GM21447 (cell line): ENCODE measurements around the gene NEIL1.
"Not testable (repeated sequence)": the region's sequence is repeated elsewhere in the genome, so short reads cannot be mapped to it uniquely, and the experiment has no call there.

Experiments
- ATAC-seq: cut with Tn5 transposase; IDR thresholded peaks from one replicate; pipeline ENCODE4 v1.9.1; 2021; ENCODE audit not compliant: unreplicated experiment

The NEIL1 gene

GRCh38 chr15:75346796-75347221 lies at the start of gene NEIL1:
Gene NEIL1 (plus strand): TSS chr15:75347039. CDS start chr15:75348906, 1,867 bp downstream.
- ATAC-seq, result no peak

DNA sequence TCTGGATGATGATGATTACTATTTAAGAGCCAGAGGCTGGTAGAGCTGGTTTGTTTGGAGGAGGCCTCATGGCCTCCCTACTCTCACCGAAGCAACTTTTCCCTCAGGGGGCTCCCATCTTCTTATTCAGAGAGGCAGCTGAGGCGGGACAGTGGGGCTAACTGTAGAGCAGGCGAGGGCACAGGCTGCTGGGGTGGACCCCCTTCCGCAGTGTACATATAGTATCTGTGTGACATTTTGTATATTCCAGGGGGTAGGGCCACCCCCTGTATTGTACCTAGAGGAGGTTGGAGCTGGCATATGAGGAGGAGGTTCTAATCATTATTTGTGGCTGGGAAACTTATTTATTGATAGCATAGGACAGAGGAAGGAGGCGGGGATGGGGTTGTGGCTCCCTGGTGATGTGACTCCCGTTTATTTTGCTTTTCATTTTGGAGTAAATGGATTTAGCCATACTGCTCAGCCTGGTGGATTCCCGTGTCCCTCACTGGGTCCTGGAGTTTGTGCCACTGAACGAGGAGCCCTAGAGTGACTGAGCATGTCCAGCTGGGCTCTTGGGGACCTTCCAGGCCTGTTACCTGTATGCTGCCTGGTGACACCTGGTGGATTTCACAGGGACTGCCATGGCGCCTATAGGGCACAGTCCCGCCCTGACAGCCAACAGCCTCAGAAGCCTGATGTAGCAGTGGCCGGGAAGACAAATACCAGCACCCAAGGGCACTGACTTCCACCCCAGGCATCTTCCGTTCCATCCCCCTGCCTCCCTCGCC lies 48.1 kb upstream of the NEIL1 start:
- not testable (repeated sequence) for ATAC-seq

DNA sequence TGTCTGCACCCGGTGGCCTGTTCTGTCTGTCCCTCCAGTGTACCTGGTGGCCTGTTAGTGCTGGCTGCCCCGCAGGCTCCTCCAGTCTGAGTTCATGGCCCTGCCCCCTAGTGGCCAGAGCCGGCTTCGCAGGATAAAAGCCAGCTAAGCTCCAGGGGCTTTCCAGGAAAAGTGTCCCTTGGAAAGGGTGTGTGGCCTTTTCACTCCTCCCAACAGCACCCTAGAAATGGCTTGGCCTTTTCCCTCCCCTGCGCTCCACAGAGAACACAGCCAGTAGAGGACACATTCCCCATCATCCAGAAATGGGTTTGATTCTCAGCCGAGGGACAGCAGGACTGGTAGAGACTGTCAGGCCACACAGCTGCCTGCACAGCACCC lies 47.5 kb upstream of the NEIL1 start:
- not testable (repeated sequence) for ATAC-seq

GRCh38 chr15:75300026-75300425 lies 46.8 kb upstream of the NEIL1 start:
- not testable (repeated sequence) for ATAC-seq

GRCh38 chr15:75302318-75302717 lies 44.5 kb upstream of the NEIL1 start:
- no peak for ATAC-seq

DNA sequence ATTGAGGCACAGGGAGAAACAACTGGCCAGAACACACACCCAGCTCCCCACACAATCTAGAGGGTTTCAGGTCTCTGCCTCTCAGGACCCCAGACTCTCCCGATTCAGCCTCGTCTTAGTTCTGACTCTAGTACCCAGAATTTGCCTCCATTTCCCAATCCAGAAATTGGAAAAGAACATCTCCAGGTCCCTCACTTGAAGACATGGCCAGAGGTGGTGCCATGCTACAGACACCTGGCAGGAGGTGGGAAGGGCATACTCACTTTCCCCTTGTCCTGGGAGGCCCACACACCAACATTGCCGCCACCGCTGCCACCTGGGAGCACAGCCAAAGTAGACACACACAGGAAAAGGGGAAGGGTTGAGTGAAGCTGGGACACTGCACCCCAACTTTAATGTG lies 44.1 kb upstream of the NEIL1 start:
- not testable (repeated sequence) for ATAC-seq

DNA sequence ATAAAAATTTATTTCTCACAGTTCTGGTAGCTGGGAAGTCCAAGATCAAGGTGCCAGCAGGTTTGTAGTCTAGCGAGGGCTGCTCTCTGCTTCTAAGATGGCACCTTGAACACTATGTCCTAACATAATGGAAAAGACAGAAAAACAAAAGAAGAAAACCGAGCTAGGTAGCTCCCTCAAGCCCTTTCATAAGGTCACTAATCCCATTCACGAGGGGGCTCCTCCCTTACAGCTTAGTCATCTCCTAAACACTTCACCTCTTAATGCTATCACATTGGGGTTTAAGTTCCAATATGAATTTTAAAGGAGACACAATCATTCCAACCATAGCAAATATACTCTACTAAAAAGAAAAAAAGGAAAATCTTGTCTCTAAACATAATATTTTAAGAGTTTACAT lies 40.7 kb upstream of the NEIL1 start:
- no peak for ATAC-seq

DNA sequence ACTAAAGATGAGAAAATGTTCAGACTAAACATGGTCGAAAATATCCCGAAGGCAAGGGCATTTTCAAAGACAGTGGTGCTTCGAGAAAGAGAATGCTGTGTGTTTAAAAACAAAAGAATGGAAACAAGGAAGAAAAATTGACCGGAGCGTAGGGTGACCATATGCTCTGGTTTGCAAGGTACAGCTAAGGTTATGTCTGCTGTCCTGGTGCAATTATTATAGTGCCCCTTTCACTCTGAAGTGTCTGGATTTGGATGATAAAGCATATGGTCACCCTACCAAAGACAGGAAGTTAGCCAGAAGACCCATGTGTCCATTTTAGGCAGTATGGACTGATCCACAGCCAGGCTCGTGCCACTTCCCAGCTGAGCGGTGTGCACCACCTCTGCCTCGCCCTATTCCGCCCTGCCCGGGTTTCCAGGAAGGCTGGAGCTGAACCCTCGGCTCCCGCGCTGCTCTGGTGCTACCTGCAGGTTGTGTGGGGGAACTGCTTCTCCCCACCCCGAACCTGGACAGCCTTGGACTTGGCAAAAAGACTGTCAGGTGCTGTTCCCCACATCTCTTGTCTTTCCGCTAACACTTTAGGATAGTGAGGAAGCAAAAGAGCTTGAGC lies 39.0 kb upstream of the NEIL1 start:
- no peak for ATAC-seq

GRCh38 chr15:75309711-75310110 lies 37.1 kb upstream of the NEIL1 start:
- ATAC-seq, result no peak

- not testable (repeated sequence) for ATAC-seq
Observed at GRCh38 chr15:75312548-75312947, 34.3 kb upstream of the NEIL1 start.

- ATAC-seq, result no peak
Observed at GRCh38 chr15:75313116-75313845, 33.6 kb upstream of the NEIL1 start.

DNA sequence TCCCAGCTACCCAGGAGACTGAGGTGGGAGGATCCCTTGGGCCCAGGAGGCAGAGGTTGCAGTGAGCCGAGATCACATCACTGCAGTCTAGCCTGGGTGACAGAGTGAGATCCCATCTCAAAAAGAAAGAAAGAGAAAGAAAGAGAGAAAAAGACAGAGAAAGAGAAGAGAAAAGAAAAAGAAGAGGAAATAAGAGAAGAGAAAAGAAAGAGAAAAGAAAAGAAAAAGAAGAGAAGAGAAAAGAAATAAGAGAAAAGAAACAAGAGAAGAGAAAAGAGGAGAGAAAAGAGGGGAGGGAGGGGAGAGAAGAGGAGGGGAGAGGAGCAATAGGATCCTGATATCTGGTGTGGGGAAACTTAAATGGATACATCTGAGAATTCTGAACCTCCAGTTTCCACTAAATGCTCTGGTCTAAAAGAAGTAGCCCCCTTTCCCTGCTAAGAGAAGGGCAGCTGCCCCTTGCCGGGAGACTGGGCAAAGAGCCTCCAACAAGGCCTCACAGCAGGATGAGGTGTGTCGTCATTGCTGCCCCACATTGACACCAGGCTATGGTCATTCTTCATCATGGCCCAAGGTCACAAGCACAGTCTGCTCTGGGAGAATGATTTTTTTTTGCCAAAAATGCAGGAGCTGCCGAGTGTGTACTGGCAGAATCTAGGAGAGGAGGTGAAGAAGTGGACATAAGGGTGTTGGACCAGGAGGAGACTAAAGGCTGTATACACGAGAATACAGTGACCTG lies 32.1 kb upstream of the NEIL1 start:
- no peak for ATAC-seq

DNA sequence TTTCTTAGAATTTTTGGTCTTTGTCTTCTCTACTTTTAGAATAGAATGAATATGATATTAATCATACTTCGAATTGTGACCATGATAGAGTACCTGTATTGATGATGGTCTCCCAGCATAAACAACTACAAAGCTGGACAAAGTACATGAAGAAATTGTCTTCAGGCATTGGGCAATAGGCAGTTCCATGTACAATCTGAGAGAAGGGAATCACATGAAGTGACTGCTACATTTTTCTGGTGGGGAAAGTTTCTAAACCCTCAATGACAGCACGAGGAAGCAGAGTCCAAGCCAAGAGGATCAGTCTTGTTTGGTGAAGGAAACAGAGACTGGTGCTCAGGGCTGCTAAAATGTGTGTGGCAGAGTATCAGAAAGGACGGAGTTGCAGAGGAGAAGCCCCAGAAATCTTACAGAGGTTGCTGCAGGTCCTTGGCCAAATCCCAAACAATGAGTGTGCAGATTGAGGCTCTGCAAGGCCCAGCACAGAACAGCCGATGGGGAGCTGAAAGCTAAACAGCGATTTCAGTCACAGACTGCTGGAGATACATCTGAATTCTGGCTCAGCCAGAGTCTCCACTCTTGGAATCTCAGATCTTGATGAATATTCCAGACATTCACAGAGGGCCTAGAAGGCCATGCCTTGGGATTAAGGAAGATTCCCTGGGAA lies 27.5 kb upstream of the NEIL1 start:
- not testable (repeated sequence) for ATAC-seq

DNA sequence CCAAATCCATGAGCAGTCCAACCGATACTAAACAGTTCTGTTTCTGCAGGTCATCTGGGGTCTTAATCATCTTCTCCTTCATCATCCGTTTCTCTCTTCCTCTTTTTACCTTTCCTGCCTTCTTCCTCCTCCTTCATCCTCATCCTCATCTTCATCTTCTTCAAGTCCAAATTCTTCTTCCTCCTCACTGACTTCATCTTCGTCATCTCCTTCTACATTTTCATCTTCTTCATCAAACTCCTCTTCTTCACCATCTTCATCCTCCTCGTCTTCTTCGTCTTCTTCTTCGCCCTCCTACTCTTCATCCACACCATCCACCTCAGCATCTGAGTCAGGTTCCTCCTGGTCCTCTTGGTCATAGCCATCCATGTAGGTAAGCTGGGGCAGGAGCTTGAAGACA lies 25.1 kb upstream of the NEIL1 start:
- ATAC-seq, result no peak

DNA sequence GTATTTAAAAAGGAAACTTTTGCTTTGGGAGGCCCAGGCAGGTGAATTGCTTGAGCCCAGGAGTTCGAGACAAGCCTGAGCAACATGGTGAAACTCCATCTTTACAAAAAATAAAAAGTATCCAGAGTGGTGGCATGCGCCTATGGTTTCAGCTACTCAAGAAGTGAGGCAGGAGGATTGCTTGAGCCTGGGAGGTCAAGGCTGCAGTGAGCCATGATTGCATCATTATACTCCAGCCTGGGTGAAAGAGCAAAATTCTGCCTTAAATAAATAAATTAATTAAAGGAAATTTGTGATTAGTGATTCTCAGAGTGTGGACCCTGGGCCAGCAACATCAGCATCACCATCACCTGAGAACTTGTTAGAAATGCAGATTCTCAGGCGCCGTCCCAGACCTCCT lies 20.9 kb upstream of the NEIL1 start:
- ATAC-seq, result no peak

DNA sequence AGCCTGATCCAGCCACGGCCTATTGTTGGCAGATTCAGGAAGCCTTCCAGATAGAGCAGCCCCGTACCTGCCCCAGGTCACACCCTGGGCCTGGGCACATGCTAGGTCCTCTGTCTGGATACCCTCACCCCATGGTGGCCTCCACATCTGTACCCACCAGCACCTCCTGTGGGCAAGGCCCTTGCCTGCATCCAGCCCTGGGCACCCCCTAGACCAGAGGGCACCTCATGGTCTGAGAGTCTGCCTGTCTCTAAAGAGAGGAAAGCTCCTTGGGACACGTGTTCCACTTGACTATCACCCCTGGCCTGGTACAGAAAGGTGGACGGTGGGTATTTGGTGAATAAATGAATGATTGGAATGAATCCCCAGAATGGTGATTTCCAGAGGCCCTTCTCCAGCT lies 19.8 kb upstream of the NEIL1 start:
- no peak for ATAC-seq

GRCh38 chr15:75327491-75327890 lies 19.3 kb upstream of the NEIL1 start:
- no peak for ATAC-seq

- ATAC-seq, result no peak
Observed at GRCh38 chr15:75328493-75329314, 18.1 kb upstream of the NEIL1 start.

GRCh38 chr15:75329571-75329970 lies 17.3 kb upstream of the NEIL1 start:
- ATAC-seq, result no peak

- ATAC-seq, result not testable (repeated sequence)
Observed at GRCh38 chr15:75332093-75332492, 14.7 kb upstream of the NEIL1 start.
